SK-N-SH treated with all-trans-retinoic acid at 6 μM for 48 hours (cell line): ENCODE measurements around the gene ARHGAP11A.

ENCODE experiments used
- CSDC2 ChIP-seq: fragments of 250-450 bp; sonication (Bioruptor Pico); IDR thresholded peaks from 2 replicates; pipeline ENCODE4 v1.5.0; 2020; ENCODE audit warnings: mild to moderate bottlenecking, moderate library complexity
- GLIS3 ChIP-seq: fragments of 250-450 bp; sonication (Bioruptor Pico); IDR thresholded peaks from 2 replicates; pipeline ENCODE4 v1.5.0; 2020; ENCODE audit warnings: mild to moderate bottlenecking, moderate library complexity
- OSR1 ChIP-seq: fragments of 250-450 bp; sonication (Bioruptor Pico); IDR thresholded peaks from 2 replicates; pipeline ENCODE4 v1.8.0; 2022; ENCODE audit warnings: moderate library complexity, mild to moderate bottlenecking, inconsistent platforms
- ZC3H10 ChIP-seq: fragments of 250-450 bp; sonication (Bioruptor Pico); IDR thresholded peaks from 2 replicates; pipeline ENCODE4 v1.5.1; 2021; ENCODE audit warnings: mild to moderate bottlenecking, moderate library complexity
- ZNF8 ChIP-seq: fragments of 450-650 bp; formaldehyde crosslinking; IDR thresholded peaks from 2 replicates; pipeline ENCODE4 v1.5.0; 2020; ENCODE audit warnings: mild to moderate bottlenecking, moderate library complexity
- TF ChIP-seq, protein P1 (sequence below): fragments of 250-450 bp; sonication (Bioruptor Pico); IDR thresholded peaks from 2 replicates; pipeline ENCODE4 v1.8.0; 2020; ENCODE audit warnings: mild to moderate bottlenecking, moderate library complexity, borderline replicate concordance

DNA sequence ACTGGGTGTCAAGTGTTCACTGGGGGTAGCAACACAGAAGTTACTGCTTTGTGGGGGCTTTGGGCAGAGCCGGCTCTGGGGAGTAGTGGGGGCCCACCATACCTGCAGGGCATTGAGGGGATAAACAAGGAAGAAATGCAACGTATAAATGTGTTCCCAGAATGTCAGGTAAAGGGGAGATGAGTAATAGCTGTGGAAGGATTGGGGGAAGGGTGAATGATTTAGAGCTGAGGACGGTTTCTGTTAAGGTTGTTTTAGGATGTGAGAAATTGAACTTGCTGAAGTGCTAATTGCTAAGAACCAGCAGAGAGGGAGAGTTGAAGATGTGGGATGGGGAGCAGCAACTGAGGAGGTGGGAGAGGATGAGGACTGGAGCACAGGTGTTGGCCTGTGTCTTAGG is 36.9 kb downstream of the ARHGAP11A start:
- TF ChIP-seq, protein P1, sequence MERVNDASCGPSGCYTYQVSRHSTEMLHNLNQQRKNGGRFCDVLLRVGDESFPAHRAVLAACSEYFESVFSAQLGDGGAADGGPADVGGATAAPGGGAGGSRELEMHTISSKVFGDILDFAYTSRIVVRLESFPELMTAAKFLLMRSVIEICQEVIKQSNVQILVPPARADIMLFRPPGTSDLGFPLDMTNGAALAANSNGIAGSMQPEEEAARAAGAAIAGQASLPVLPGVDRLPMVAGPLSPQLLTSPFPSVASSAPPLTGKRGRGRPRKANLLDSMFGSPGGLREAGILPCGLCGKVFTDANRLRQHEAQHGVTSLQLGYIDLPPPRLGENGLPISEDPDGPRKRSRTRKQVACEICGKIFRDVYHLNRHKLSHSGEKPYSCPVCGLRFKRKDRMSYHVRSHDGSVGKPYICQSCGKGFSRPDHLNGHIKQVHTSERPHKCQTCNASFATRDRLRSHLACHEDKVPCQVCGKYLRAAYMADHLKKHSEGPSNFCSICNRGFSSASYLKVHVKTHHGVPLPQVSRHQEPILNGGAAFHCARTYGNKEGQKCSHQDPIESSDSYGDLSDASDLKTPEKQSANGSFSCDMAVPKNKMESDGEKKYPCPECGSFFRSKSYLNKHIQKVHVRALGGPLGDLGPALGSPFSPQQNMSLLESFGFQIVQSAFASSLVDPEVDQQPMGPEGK (CRISPR knock-in tag): no peak
- TF ChIP-seq OSR1 (CRISPR knock-in tag) (no peak), ZC3H10 (CRISPR knock-in tag) (no peak), CSDC2 (CRISPR knock-in tag) (no peak), ZNF8 (no peak), GLIS3 (CRISPR knock-in tag) (no peak)
